ENCODE measurements around the gene GATD1. TPM values are rescaled to one million over a fixed set of nuclear protein-coding genes. Genes with fewer than 3 reads are reported as not detected.

The GATD1 gene
- total RNA-seq, 4 donors from 2014 or later = 28.0 to 239 (median 38.4) TPM

DNA sequence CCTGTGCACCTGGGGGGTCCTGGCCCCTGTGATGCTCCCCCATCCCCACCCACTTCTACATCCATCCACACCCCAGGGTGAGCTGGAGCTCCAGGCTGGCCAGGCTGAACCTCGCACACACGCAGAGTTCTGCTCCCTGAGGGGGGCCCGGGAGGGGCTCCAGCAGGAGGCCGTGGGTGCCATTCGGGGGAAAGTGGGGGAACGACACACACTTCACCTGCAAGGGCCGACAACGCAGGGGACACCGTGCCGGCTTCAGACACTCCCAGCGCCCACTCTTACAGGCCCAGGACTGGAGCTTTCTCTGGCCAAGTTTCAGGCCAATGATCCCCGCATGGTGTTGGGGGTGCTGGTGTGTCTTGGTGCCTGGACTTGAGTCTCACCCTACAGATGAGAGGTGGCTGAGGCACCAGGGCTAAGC lies 50.0 kb downstream of the GATD1 start:
- no peaks in the 10 kb centered on the region for H3K9me3 ChIP-seq
- TF ChIP-seq, protein P1, sequence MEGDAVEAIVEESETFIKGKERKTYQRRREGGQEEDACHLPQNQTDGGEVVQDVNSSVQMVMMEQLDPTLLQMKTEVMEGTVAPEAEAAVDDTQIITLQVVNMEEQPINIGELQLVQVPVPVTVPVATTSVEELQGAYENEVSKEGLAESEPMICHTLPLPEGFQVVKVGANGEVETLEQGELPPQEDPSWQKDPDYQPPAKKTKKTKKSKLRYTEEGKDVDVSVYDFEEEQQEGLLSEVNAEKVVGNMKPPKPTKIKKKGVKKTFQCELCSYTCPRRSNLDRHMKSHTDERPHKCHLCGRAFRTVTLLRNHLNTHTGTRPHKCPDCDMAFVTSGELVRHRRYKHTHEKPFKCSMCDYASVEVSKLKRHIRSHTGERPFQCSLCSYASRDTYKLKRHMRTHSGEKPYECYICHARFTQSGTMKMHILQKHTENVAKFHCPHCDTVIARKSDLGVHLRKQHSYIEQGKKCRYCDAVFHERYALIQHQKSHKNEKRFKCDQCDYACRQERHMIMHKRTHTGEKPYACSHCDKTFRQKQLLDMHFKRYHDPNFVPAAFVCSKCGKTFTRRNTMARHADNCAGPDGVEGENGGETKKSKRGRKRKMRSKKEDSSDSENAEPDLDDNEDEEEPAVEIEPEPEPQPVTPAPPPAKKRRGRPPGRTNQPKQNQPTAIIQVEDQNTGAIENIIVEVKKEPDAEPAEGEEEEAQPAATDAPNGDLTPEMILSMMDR (IDR thresholded peaks at IDR 0.05) = no peak
- TF ChIP-seq POLR2AphosphoS5 (IDR thresholded peaks at IDR 0.05) (no peak), POLR2A (IDR thresholded peaks at IDR 0.05) (no peak), EP300 (IDR thresholded peaks at IDR 0.05; ENCODE audit: low read depth) (no peak)
- peaks cover 8 to 37% (median 29%) of the 10 kb centered on the region in 4 donors for H3K4me1 ChIP-seq
- peaks cover 58% of the 10 kb centered on the region for H3K27me3 ChIP-seq
- 85% methylated on average over 12 of the region's 12 CpGs; no CpG with 5 or more reads in 1 of the 2 donors for WGBS, 2 donors (ENCODE audit: low coverage in 1 of 2)
- intact Hi-C loops (cut with DNase I; ENCODE audit: low total_unique reads) = no loop called here
- no peak overlapping the region for H3K4me3 ChIP-seq
- in situ Hi-C loops (cut with MboI; ENCODE audit: low pct_ligation_motif_present in 1 of 4, low pct_unique_long_range_greater_than_20kb in 1 of 4, low sequenced_read_pairs in 3 of 4) = loop anchor here in 1 of 4 donors (10.0 kb wide), 1 partner anchor 62 kb away; no protein-coding TSS in a partner anchor
- no peaks in the 10 kb centered on the region for H3K36me3 ChIP-seq
- H3K27ac ChIP-seq = peak overlapping the region in 2 of 4 donors; percentile 19 to 73
- DNase-seq = no peak

DNA sequence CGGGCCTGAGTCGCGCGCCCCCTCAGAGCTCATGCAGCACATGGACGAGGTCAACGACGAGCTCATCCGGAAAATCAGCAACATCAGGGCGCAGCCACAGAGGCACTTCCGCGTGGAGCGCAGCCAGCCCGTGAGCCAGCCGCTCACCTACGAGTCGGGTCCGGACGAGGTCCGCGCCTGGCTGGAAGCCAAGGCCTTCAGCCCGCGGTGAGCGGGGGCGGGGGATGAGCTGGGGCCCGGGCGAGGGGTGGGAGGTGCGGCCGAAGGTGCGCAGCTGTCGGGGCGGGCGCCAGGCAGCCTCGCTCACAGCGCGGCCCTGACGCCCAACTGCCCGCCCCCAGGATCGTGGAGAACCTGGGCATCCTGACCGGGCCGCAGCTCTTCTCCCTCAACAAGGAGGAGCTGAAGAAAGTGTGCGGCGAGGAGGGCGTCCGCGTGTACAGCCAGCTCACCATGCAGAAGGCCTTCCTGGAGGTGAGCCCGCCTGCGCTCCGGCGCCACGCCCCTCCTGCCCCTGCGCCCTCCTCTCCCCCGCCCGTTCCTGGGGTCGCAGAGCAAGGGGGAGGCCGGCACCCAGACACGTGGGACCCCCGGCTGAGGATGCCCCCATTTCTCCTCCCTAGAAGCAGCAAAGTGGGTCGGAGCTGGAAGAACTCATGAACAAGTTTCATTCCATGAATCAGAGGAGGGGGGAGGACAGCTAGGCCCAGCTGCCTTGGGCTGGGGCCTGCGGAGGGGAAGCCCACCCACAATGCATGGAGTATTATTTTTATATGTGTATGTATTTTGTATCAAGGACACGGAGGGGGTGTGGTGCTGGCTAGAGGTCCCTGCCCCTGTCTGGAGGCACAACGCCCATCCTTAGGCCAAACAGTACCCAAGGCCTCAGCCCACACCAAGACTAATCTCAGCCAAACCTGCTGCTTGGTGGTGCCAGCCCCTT lies 50.7 kb downstream of the GATD1 start:
- WGBS, 2 donors (ENCODE audit: low coverage in 1 of 2) = 44% methylated on average over 19 of the region's 61 CpGs; no CpG with 5 or more reads in 1 of the 2 donors
- Histone ChIP-seq H3K9me3 (no peaks in the 10 kb centered on the region), H3K36me3 (no peaks in the 10 kb centered on the region), H3K4me1 (peaks cover 8 to 45% (median 32%) of the 10 kb centered on the region in 4 donors), H3K27me3 (peaks cover 64% of the 10 kb centered on the region), H3K4me3 (peak overlapping the region in 2 of 4 donors; percentile 22 to 39), H3K27ac (peak overlapping the region; percentile 63 to 73 (median 70))
- intact Hi-C loops (cut with DNase I; ENCODE audit: low total_unique reads) = no loop called here
- TF ChIP-seq POLR2A (IDR thresholded peaks at IDR 0.05) = no peak
- peak in 1 of 3 donors; percentile 23 for TF ChIP-seq POLR2AphosphoS5 (IDR thresholded peaks at IDR 0.05)
- in situ Hi-C loops (cut with MboI; ENCODE audit: low pct_ligation_motif_present in 1 of 4, low pct_unique_long_range_greater_than_20kb in 1 of 4, low sequenced_read_pairs in 3 of 4) = loop anchor here in 1 of 4 donors (10.0 kb wide), 1 partner anchor 62 kb away; no protein-coding TSS in a partner anchor
- peak; percentile 77 for DNase-seq

DNA sequence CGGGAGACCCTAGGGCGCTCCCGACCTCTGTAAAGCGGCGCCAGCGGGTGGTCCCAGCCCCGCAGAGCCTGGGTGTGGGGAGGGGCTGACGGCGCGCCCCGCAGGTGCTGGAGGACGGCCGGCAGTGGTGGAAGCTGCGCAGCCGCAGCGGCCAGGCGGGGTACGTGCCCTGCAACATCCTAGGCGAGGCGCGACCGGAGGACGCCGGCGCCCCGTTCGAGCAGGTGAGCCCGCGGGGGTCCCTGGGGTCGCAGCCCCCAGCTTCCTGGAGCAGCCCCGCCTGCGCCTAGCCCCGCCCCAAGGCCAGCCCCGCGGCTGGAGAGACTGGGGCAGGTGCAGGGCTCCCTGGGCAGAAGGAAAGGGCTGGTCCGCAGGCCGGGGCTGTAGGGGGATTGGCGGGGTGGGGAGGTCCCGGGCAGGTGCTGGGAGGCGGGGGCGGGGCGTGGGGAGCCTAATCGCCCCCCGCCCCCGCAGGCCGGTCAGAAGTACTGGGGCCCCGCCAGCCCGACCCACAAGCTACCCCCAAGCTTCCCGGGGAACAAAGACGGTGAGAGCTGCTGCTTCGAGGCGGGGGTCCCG lies 51.6 kb downstream of the GATD1 start:
- peak overlapping the region in 3 of 4 donors; percentile 4 to 39 (median 22) for H3K4me3 ChIP-seq
- H3K9me3 ChIP-seq = no peaks in the 10 kb centered on the region
- DNase-seq = no peak
- in situ Hi-C loops (cut with MboI; ENCODE audit: low pct_ligation_motif_present in 1 of 4, low pct_unique_long_range_greater_than_20kb in 1 of 4, low sequenced_read_pairs in 3 of 4) (loop anchor here in 1 of 4 donors (10.0 kb wide), 1 partner anchor 61 kb away; no protein-coding TSS in a partner anchor), intact Hi-C loops (cut with DNase I; ENCODE audit: low total_unique reads) (no loop called here)
- no peaks in the 10 kb centered on the region for H3K36me3 ChIP-seq
- H3K27me3 ChIP-seq = peaks cover 64% of the 10 kb centered on the region
- TF ChIP-seq POLR2A (IDR thresholded peaks at IDR 0.05) (no peak), EP300 (IDR thresholded peaks at IDR 0.05; ENCODE audit: low read depth) (no peak), POLR2AphosphoS5 (IDR thresholded peaks at IDR 0.05) (no peak)
- TF ChIP-seq, protein P1 (IDR thresholded peaks at IDR 0.05) = no peak
- 19% methylated on average over 35 of the region's 53 CpGs; no CpG with 5 or more reads in 1 of the 2 donors for WGBS, 2 donors (ENCODE audit: low coverage in 1 of 2)
- peaks cover 14 to 53% (median 40%) of the 10 kb centered on the region in 4 donors for H3K4me1 ChIP-seq
- H3K27ac ChIP-seq = peak overlapping the region; percentile 63 to 73 (median 70)

DNA sequence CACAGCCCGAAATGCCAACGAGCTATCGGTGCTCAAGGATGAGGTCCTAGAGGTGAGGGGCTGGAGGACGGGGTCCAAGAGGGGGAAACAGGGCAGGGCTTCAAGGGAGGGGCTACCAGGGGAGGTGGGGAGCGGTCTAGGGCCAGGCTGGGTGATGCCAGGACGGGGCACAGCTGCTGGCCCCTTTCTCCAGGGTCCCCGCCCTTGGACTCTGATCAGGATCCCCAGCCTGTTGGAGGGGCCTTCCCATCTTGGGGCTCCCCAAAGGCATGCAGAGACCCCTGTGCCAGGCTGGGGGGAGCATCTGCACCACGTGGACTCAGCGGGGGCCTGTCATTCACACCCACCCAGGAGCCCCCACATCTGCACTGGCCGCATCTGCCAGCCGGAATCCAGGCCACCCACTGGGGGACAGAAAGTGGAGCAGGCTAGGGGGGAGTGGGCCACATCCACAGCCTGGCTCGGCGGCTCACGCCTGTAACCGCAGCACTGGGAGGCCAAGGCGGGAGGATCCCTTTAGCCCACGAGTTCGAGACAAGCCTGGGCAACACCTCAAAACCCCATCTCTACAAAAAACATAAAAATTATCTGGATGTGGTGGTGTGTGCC lies 52.4 kb downstream of the GATD1 start:
- H3K36me3 ChIP-seq = no peaks in the 10 kb centered on the region
- TF ChIP-seq POLR2AphosphoS5 (IDR thresholded peaks at IDR 0.05) (no peak), POLR2A (IDR thresholded peaks at IDR 0.05) (no peak), EP300 (IDR thresholded peaks at IDR 0.05; ENCODE audit: low read depth) (no peak)
- TF ChIP-seq, protein P1 (IDR thresholded peaks at IDR 0.05) = no peak
- no peaks in the 10 kb centered on the region for H3K9me3 ChIP-seq
- intact Hi-C loops (cut with DNase I; ENCODE audit: low total_unique reads) (loop anchor here (5.0 kb wide), 1 partner anchor 168 kb away; no protein-coding TSS in a partner anchor), in situ Hi-C loops (cut with MboI; ENCODE audit: low pct_ligation_motif_present in 1 of 4, low pct_unique_long_range_greater_than_20kb in 1 of 4, low sequenced_read_pairs in 3 of 4) (loop anchor here in 1 of 4 donors (10.0 kb wide), 1 partner anchor 60 kb away; no protein-coding TSS in a partner anchor)
- DNase-seq = no peak
- no peak overlapping the region for H3K27ac ChIP-seq
- peaks cover 63% of the 10 kb centered on the region for H3K27me3 ChIP-seq
- WGBS, 2 donors (ENCODE audit: low coverage in 1 of 2) = 86% methylated on average over 17 of the region's 18 CpGs; no CpG with 5 or more reads in 1 of the 2 donors
- H3K4me1 ChIP-seq = peaks cover 14 to 56% (median 47%) of the 10 kb centered on the region in 4 donors
- H3K4me3 ChIP-seq = no peak overlapping the region
